ENCODE measurements around the gene HOXD4.
A peak's percentile ranks its signal among the peaks of the same experiment; 100 is the strongest.

HOXD4 gene

DNA sequence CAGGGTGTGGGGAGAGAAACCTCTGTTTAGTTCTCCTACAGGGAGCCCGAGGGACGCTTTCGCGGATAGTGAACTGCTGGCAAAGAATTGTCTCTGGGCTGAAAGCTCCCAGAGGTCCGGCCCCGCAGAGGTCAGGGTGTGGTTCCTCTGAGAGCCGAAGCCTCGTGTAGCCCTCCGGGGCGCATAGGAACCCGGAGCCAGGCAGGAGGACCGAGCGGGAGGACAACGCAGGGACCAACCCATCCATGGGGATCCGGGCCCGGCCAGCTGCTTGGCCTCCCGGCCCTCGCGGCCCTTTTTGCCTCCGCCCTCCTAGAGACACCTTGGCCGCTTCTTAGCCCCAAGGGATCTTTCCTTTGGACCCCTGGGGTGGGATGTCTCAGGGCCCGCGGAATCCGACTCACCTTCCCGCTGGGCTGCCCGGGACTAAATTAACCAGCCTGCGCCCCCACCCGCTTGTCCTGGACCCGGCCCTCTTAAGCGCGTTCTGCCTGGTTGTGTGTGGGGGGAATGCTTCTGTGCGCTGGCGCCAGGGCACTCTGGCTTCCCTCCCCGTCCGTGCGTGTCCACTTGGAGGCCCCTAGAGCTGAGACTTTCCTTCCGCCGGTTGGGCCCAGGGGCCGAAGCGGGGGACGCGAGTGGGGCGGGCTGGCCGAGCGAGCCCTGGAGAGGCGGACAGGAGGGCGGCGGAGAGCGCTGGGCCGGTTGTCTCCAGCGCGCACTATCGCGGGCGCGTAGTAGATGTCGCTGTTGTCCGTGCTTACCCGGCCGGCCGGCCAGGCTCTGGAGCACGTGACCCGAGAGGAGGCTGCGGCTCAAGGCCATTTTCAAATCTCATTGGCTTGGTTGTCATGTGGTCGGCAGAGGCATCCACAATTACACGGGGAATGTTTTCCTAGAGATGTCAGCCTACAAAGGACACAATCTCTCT, 35.2 kb upstream of the HOXD4 start, which contains the start of gene HOXD10:
TSS of gene HOXD10 (plus strand) at position 896 of the 931 bp plus-strand sequence. CDS start 56 bp downstream, outside the sequence.
- Histone ChIP-seq H3K4me3 (peak within 1 kb of the TSS in 1 of 2 donors; percentile 12), H3K27ac (no peak within 1 kb of the TSS), H3K9me3 (no peaks in the 10 kb centered on the region), H3K27me3 (peaks cover 10 to 100% of the 10 kb centered on the region in 2 donors), H3K36me3 (no peaks in the 10 kb centered on the region), H3K4me1 (peaks cover 0 to 11% (median 7%) of the 10 kb centered on the region in 4 donors)
- no peak for DNase-seq
- intact Hi-C loops (cut with DNase I; ENCODE audit: low total_unique reads): loop anchor here (10.0 kb wide), 1 partner anchor 1029 kb away; no protein-coding TSS in a partner anchor
- peak; percentile 10 to 23 for TF ChIP-seq CTCF (IDR thresholded peaks at IDR 0.05)

DNA sequence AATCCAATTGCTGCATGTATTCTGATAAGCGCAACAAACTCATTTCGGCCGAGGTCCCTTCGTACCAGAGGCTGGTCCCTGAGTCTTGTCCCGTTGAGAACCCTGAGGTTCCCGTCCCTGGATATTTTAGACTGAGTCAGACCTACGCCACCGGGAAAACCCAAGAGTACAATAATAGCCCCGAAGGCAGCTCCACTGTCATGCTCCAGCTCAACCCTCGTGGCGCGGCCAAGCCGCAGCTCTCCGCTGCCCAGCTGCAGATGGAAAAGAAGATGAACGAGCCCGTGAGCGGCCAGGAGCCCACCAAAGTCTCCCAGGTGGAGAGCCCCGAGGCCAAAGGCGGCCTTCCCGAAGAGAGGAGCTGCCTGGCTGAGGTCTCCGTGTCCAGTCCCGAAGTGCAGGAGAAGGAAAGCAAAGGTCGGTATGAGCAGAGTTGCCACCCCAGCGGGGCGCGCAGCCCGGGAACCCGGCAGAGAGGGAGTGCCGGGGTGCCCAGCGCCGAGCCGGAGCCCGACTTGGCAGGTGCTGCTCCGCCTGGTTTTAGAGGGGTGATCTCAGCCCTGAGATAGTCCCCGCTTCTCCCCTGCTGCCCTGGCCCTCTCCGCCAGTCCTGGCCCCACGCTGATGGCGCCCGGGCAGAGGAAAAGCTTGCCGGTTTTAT, 34.1 kb upstream of the HOXD4 start:
- peaks cover 14 to 100% of the 10 kb centered on the region in 2 donors for H3K27me3 ChIP-seq
- TF ChIP-seq CTCF (IDR thresholded peaks at IDR 0.05): no peak
- peaks cover 0 to 18% (median 13%) of the 10 kb centered on the region in 4 donors for H3K4me1 ChIP-seq
- no peaks in the 10 kb centered on the region for H3K36me3 ChIP-seq
- no peak overlapping the region for H3K27ac ChIP-seq
- H3K4me3 ChIP-seq: no peak overlapping the region
- DNase-seq: no peak
- intact Hi-C loops (cut with DNase I; ENCODE audit: low total_unique reads): loop anchor here (10.0 kb wide), 1 partner anchor 1028 kb away; no protein-coding TSS in a partner anchor
- H3K9me3 ChIP-seq: no peaks in the 10 kb centered on the region

DNA sequence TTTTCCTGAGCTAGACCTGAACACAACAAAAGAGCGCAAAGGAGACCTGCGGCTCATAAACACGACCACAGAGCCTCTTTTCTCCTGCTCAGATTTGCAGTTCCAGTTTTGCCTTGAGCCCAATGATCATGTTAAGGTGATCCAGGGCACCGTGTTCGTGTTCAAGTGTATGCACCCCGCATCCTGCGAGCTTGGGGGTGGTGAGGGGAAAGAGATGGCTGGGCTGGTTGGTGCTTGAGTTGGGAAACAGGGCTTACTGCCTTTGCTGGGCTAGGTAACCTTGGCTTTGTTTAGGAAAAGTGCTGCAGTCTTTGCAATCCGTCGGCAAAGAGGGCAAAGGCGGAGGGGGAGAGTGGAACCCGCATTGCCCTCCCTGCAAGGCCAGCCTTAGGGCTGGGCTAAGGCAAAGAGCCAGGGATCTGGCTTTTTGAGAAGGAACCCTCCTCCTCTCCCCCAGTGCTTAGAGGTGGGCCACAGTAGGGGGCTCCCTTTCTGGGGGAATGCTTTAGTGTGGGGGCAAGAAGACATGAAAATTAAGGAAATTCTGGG, 33.5 kb upstream of the HOXD4 start:
- no peak for DNase-seq
- no peak for TF ChIP-seq CTCF (IDR thresholded peaks at IDR 0.05)
- no peak overlapping the region for H3K27ac ChIP-seq
- intact Hi-C loops (cut with DNase I; ENCODE audit: low total_unique reads): loop anchor here (10.0 kb wide), 1 partner anchor 1027 kb away; no protein-coding TSS in a partner anchor
- H3K27me3 ChIP-seq: peaks cover 14 to 100% of the 10 kb centered on the region in 2 donors
- H3K4me1 ChIP-seq: peaks cover 0 to 24% (median 19%) of the 10 kb centered on the region in 4 donors
- no peaks in the 10 kb centered on the region for H3K36me3 ChIP-seq
- H3K4me3 ChIP-seq: no peak overlapping the region
- no peaks in the 10 kb centered on the region for H3K9me3 ChIP-seq

DNA sequence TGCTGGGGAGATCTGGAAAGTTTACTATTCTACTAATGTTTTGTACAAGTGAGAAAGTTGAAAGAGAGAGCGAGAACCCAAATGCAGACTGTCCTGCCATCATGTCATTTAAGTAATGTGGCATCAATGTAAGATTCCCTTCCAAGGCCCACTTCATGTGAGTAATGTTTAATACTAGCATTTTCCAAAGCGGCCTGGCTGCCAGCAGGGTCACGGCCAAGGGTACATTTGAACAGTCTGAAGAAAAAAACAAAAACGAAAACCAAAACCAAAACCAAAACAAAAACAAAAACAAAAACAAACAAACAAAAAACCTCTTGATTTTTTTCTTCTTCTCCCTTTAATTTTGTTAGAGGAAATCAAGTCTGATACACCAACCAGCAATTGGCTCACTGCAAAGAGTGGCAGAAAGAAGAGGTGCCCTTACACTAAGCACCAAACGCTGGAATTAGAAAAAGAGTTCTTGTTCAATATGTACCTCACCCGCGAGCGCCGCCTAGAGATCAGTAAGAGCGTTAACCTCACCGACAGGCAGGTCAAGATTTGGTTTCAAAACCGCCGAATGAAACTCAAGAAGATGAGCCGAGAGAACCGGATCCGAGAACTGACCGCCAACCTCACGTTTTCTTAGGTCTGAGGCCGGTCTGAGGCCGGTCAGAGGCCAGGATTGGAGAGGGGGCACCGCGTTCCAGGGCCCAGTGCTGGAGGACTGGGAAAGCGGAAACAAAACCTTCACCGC, 32.6 kb upstream of the HOXD4 start:
- Histone ChIP-seq H3K4me1 (peaks cover 0 to 31% (median 26%) of the 10 kb centered on the region in 4 donors), H3K36me3 (no peaks in the 10 kb centered on the region), H3K27ac (no peak overlapping the region), H3K4me3 (no peak overlapping the region), H3K9me3 (no peaks in the 10 kb centered on the region), H3K27me3 (peaks cover 14 to 100% of the 10 kb centered on the region in 2 donors)
- intact Hi-C loops (cut with DNase I; ENCODE audit: low total_unique reads): loop anchor here (10.0 kb wide), 1 partner anchor 1026 kb away; no protein-coding TSS in a partner anchor
- DNase-seq: no peak
- peak in 1 of 2 experiments; percentile 13 for TF ChIP-seq CTCF (IDR thresholded peaks at IDR 0.05)
